ENCODE measurements around the gene ATP6V1E1.
"Not testable (repeated sequence)": the region's sequence is repeated elsewhere in the genome, so short reads cannot be mapped to it uniquely, and the experiment has no call there.

The ATP6V1E1 gene

GRCh38 chr22:17628406-17629172 lies at the start of gene ATP6V1E1:
TSS of gene ATP6V1E1 (minus strand) at chr22:17628749. CDS start at chr22:17628635, 114 bp downstream.
- peak; percentile 97 for DNase-seq

GRCh38 chr22:17675584-17675983 lies 47.0 kb upstream of the ATP6V1E1 start:
- DNase-seq: no peak

GRCh38 chr22:17674152-17674551 lies 45.6 kb upstream of the ATP6V1E1 start:
- DNase-seq: no peak

GRCh38 chr22:17672417-17672991 lies 44.0 kb upstream of the ATP6V1E1 start:
- no peak for DNase-seq

GRCh38 chr22:17671521-17672092 lies 43.1 kb upstream of the ATP6V1E1 start:
- DNase-seq: not testable (repeated sequence)

GRCh38 chr22:17665854-17666253 lies 37.3 kb upstream of the ATP6V1E1 start:
- no peak for DNase-seq

GRCh38 chr22:17665248-17665647 lies 36.7 kb upstream of the ATP6V1E1 start:
- no peak for DNase-seq

GRCh38 chr22:17664414-17665055 lies 36.0 kb upstream of the ATP6V1E1 start:
- no peak for DNase-seq

GRCh38 chr22:17656870-17657395 lies 28.4 kb upstream of the ATP6V1E1 start:
- no peak for DNase-seq

GRCh38 chr22:17655289-17655688 lies 26.7 kb upstream of the ATP6V1E1 start:
- no peak for DNase-seq

GRCh38 chr22:17648569-17648968 lies 20.0 kb upstream of the ATP6V1E1 start:
- DNase-seq: no peak

- DNase-seq: no peak
These were observed 19.4 kb upstream of the ATP6V1E1 start for GRCh38 chr22:17647991-17648390.

- no peak for DNase-seq
These were observed 18.9 kb upstream of the ATP6V1E1 start for GRCh38 chr22:17647452-17647851.

GRCh38 chr22:17642357-17642756 lies 13.8 kb upstream of the ATP6V1E1 start:
- not testable (repeated sequence) for DNase-seq

GRCh38 chr22:17641269-17641668 lies 12.7 kb upstream of the ATP6V1E1 start:
- no peak for DNase-seq

- DNase-seq: peak; percentile 42
These were observed 10.7 kb upstream of the ATP6V1E1 start for GRCh38 chr22:17639247-17639741.

GRCh38 chr22:17638432-17639246 lies 10.1 kb upstream of the ATP6V1E1 start, which contains the start of gene BCL2L13:
TSS of gene BCL2L13 (plus strand) at chr22:17638757. CDS start at chr22:17655712, 16,955 bp downstream.
- peak; percentile 90 for DNase-seq

GRCh38 chr22:17638182-17638431 lies 9.6 kb upstream of the ATP6V1E1 start:
- no peak for DNase-seq

GRCh38 chr22:17637490-17638181 lies 9.1 kb upstream of the ATP6V1E1 start:
- no peak for DNase-seq

- not testable (repeated sequence) for DNase-seq
These were observed 8.3 kb upstream of the ATP6V1E1 start for GRCh38 chr22:17636850-17637249.

GRCh38 chr22:17634696-17635095 lies 6.1 kb upstream of the ATP6V1E1 start:
- DNase-seq: no peak

- DNase-seq: no peak
These were observed 5.4 kb upstream of the ATP6V1E1 start for GRCh38 chr22:17633998-17634323.

Measured in CD4-positive, alpha-beta T cell treated with Interleukin-12 subunit alpha and Interleukin-12 subunit beta, for 1 hour (primary cell).